HepG2 (cell line): ENCODE data around the gene EAF1. TPM values are rescaled to one million over a fixed set of nuclear protein-coding genes. Genes with fewer than 3 reads are reported as not detected.

Experiments
- ATAC-seq: fragments of 200-7000 bp; cut with Tn5 transposase; 3 replicates; pipeline ENCODE4 v1.9.1; 2020; ENCODE audit warnings: mild to moderate bottlenecking, moderate library complexity
- BruUV-seq: library from RNA; stranded (reverse); fragments of 400-500 nt; replicated peaks from 2 replicates; lab custom pipeline; 2021; lab: Mats Ljungman, UMichigan
- CTCF ChIA-PET: fragments of 300-600 bp; formaldehyde crosslinking; extraction: SDS; loops from one replicate; lab custom pipeline; 2021; ENCODE audit warnings: low total read pairs, inconsistent platforms, low intra/inter-chr PET ratio; lab: Yijun Ruan, JAX
- POLR2A ChIA-PET: fragments of 350-600 bp; sonication (Branson Sonifier 250); formaldehyde crosslinking; loops from one replicate; lab custom pipeline; 2020; ENCODE audit warnings: antibody characterized with exemption, inconsistent platforms; lab: Yijun Ruan, JAX
- DNase-seq: peaks from one replicate; pipeline ENCODE4 v3.0.0-alpha.2; 2015; ENCODE audit warnings: low spot score
- FAIRE-seq: peaks from 3 replicates; lab custom pipeline; 2011; peaks lifted over from hg19 to GRCh38; lab: Jason Lieb, UNC
- H2AFZ ChIP-seq: one replicate; pipeline ENCODE4 v1.6.1; 2011; ENCODE audit warnings: low read length, inconsistent platforms
- H3K27ac ChIP-seq: fragments of 300-600 bp; 3 replicates; pipeline ENCODE4 v1.8.0; 2011; ENCODE audit warnings: mixed run types, mild to moderate bottlenecking, mixed read lengths, low read length, inconsistent platforms; ENCODE audit not compliant: insufficient read depth; ENCODE audit errors: extremely low read length
- H3K27me3 ChIP-seq, 2 experiments: fragments of 200-600 bp in 1 of 2; 2 replicates in 1 of 2; 3 replicates in 1 of 2; pipeline versions ENCODE4 v1.6.0 to v1.8.0; 2011; ENCODE audit warnings: low read length in 2 of 2, mild to moderate bottlenecking in 2 of 2, moderate library complexity in 2 of 2, inconsistent platforms in 1 of 2; ENCODE audit not compliant: insufficient read depth in 2 of 2, control insufficient read depth in 1 of 2
- H3K36me3 ChIP-seq, 2 experiments: fragments of 200-600 bp in 1 of 2; replicated peaks in 1 of 2; 2 replicates in 1 of 2; 3 replicates in 1 of 2; pipeline versions ENCODE4 v1.5.1 to v1.8.0; 2011; ENCODE audit warnings: low read length in 2 of 2, inconsistent platforms in 1 of 2; ENCODE audit not compliant: insufficient read depth in 2 of 2, control insufficient read depth in 1 of 2
- H3K4me1 ChIP-seq: 2 replicates; pipeline ENCODE4 v1.5.1; 2012; ENCODE audit warnings: low read length, inconsistent platforms; ENCODE audit not compliant: insufficient read depth
- H3K4me2 ChIP-seq: 2 replicates; pipeline ENCODE4 v1.6.0; 2011; ENCODE audit warnings: low read depth, low read length, inconsistent platforms
- H3K4me3 ChIP-seq, 3 experiments: fragments of 200-600 bp in 1 of 3; sonication (generic), shearing (Covaris generic) in 1 of 3; replicated peaks in 1 of 3; 2 replicates each; pipeline ENCODE4 v1.5.1; 2011 to 2016; ENCODE audit warnings: low read length in 3 of 3, inconsistent platforms in 2 of 3, low read depth in 2 of 3, mild to moderate bottlenecking in 2 of 3, control low read depth in 1 of 3, mixed read lengths in 1 of 3; ENCODE audit not compliant: insufficient read depth in 1 of 3
- H3K79me2 ChIP-seq: one replicate; pipeline ENCODE4 v1.6.1; 2011; ENCODE audit warnings: low read length, inconsistent platforms; ENCODE audit not compliant: insufficient read depth
- H3K9ac ChIP-seq: 2 replicates; pipeline ENCODE4 v1.6.0; 2011; ENCODE audit warnings: mild to moderate bottlenecking, low read depth, low read length, inconsistent platforms; ENCODE audit not compliant: insufficient read depth
- H3K9me3 ChIP-seq: 2 replicates; pipeline ENCODE4 v1.5.1; 2012; ENCODE audit warnings: mild to moderate bottlenecking, low read length
- H4K20me1 ChIP-seq: 2 replicates; pipeline ENCODE4 v1.6.0; 2011; ENCODE audit warnings: inconsistent platforms, mild to moderate bottlenecking, low read length, moderate library complexity; ENCODE audit not compliant: insufficient read depth
- ARID3A ChIP-seq: IDR thresholded peaks from 2 replicates; pipeline ENCODE4 v1.6.1; 2012; ENCODE audit warnings: low read depth, low read length, improper control_type of control experiment
- HBP1 ChIP-seq: IDR thresholded peaks from 2 replicates; pipeline ENCODE4 v1.6.1; 2016; ENCODE audit warnings: low read depth, control low read depth
- HNF4G ChIP-seq, 2 experiments: sonication (generic) in 1 of 2; formaldehyde crosslinking in 1 of 2; IDR thresholded peaks; 2 replicates each; pipeline versions ENCODE4 v1.4.0 to v1.6.1; 2011 to 2020; ENCODE audit warnings: borderline replicate concordance in 2 of 2, low read depth in 2 of 2, mild to moderate bottlenecking in 2 of 2, low read length in 1 of 2, missing genetic modification reagents in 1 of 2, moderate library complexity in 1 of 2
- MYC ChIP-seq: sonication (generic); formaldehyde crosslinking; IDR thresholded peaks from 2 replicates; pipeline ENCODE4 v1.9.0; 2021; ENCODE audit warnings: missing genetic modification reagents, borderline replicate concordance
- NCOR1 ChIP-seq: fragments of 200-600 bp; sonication (generic); IDR thresholded peaks from 2 replicates; pipeline ENCODE4 v1.7.0; 2017; ENCODE audit warnings: antibody characterized with exemption, low read length, borderline replicate concordance
- SIN3B ChIP-seq: fragments of 150-350 bp; IDR thresholded peaks from 2 replicates; pipeline ENCODE4 v1.6.1; 2014; ENCODE audit warnings: low read length
- SMARCC2 ChIP-seq: fragments of 450-650 bp; IDR thresholded peaks from 2 replicates; pipeline ENCODE4 v1.6.1; 2017; ENCODE audit warnings: antibody characterized with exemption, mild to moderate bottlenecking
- TRIM24 ChIP-seq: sonication (generic); formaldehyde crosslinking; IDR thresholded peaks from 2 replicates; pipeline ENCODE4 v1.8.0; 2022; ENCODE audit warnings: mild to moderate bottlenecking, missing genetic modification reagents
- UBTF ChIP-seq: sonication (generic); formaldehyde crosslinking; IDR thresholded peaks from 2 replicates; pipeline ENCODE4 v1.4.0; 2020; ENCODE audit warnings: mild to moderate bottlenecking, missing genetic modification reagents
- ZC3H4 ChIP-seq: sonication (generic); formaldehyde crosslinking; IDR thresholded peaks from 2 replicates; pipeline ENCODE4 v1.4.0; 2020; ENCODE audit warnings: missing genetic modification reagents, borderline replicate concordance
- ZFP62 ChIP-seq: sonication (generic); formaldehyde crosslinking; IDR thresholded peaks from 2 replicates; pipeline ENCODE4 v1.4.0; 2020; ENCODE audit warnings: missing genetic modification reagents
- ZNF354B ChIP-seq: sonication (generic); formaldehyde crosslinking; IDR thresholded peaks from 2 replicates; pipeline ENCODE4 v1.8.0; 2022; ENCODE audit warnings: mild to moderate bottlenecking, missing genetic modification reagents
- ZNF484 ChIP-seq: sonication (generic); formaldehyde crosslinking; IDR thresholded peaks from 2 replicates; pipeline ENCODE4 v1.5.1; 2020; ENCODE audit warnings: mild to moderate bottlenecking, low read depth, missing genetic modification reagents, borderline replicate concordance
- ZNF678 ChIP-seq: sonication (generic); formaldehyde crosslinking; IDR thresholded peaks from 2 replicates; pipeline ENCODE4 v1.4.0; 2020; ENCODE audit warnings: mild to moderate bottlenecking, missing genetic modification reagents
- ZSCAN25 ChIP-seq: sonication (generic); formaldehyde crosslinking; IDR thresholded peaks from 2 replicates; pipeline ENCODE4 v1.8.0; 2022; ENCODE audit warnings: mild to moderate bottlenecking, missing genetic modification reagents
- ZXDC ChIP-seq: sonication (generic); formaldehyde crosslinking; IDR thresholded peaks from 2 replicates; pipeline ENCODE4 v1.5.0; 2020; ENCODE audit warnings: mild to moderate bottlenecking, missing genetic modification reagents
- WGBS: methylation state at CpG from one replicate; pipeline ENCODE4 v1.1.6; 2017; ENCODE audit warnings: low lambda C conversion rate; 5-methylcytosine and 5-hydroxymethylcytosine counted together
- in situ Hi-C: cut with HindIII; loops from 2 replicates; pipeline ENCODE4 v1.10.0; 2017; ENCODE audit warnings: low pct_unique_long_range_greater_than_20kb; ENCODE audit not compliant: extremely low pct_ligation_motif_present
- intact Hi-C: fragments of 100-400 bp; cut with micrococcal nuclease; formaldehyde crosslinking; loops from one replicate; pipeline ENCODE4 v1.10.0; 2022; ENCODE audit not compliant: unreplicated experiment
- polyA plus RNA-seq, 8 experiments: library from polyadenylated mRNA; depleted of rRNA in 3 of 8; stranded (reverse) in 7 of 8; unstranded in 1 of 8; fragments of >200 nt; fragmentation: Illumina TruSeq in 4 of 8; extraction: Trizol in 4 of 8; gene quantifications; 2 replicates each; pipeline versions ENCODE4 v1.2.1 to v1.2.3, GENCODE V29; 2011 to 2016; ENCODE audit warnings: low read depth in 4 of 8, missing spikeins in 1 of 8, mixed read lengths in 1 of 8; ENCODE audit not compliant: insufficient read depth in 1 of 8
- total RNA-seq, 5 experiments: library from RNA; depleted of rRNA; stranded (reverse); fragments of >200 nt; fragmentation: Illumina TruSeq; extraction: Trizol; gene quantifications; 2 replicates each; pipeline ENCODE4 v1.2.3, GENCODE V29; 2016; ENCODE audit warnings: low read depth in 1 of 5

EAF1 gene
- total and polyA plus RNA-seq, 2 of the 13 experiments (the other 11 are each of a cell fraction or from before 2014, with no cell fraction given), result 8.1 to 30.0 TPM

- TF ChIP-seq ZNF484 (CRISPR knock-in tag) (no peak), ZSCAN25 (no peak), ZNF678 (no peak)
- TF ChIP-seq, all 625 proteins: peak for 0
These were observed 12.1 kb downstream of the EAF1 start (continued) for GRCh38 chr3:15439476-15439875.

- FAIRE-seq (no peak), ATAC-seq (no peak), DNase-seq (no peak)
- in situ Hi-C loops, result no loop called here
- Histone ChIP-seq H3K27ac (no peak overlapping the region), H3K4me1 (no peaks in the 10 kb centered on the region), H3K79me2 (no peaks in the 10 kb centered on the region), H3K36me3 (peaks cover 13 to 60% of the 10 kb centered on the region in 2 experiments), H3K4me2 (no peak overlapping the region), H4K20me1 (no peaks in the 10 kb centered on the region; the same call in 1 of the 2 replicates), H3K9ac (no peak overlapping the region), H2AFZ (no peak overlapping the region), H3K9me3 (no peaks in the 10 kb centered on the region), H3K27me3 (no peaks in the 10 kb centered on the region), H3K4me3 (no peak overlapping the region)
- 100% methylated on average over 4 of the region's 4 CpGs for WGBS
- CTCF ChIA-PET, result no interaction called here
- BruUV-seq, result no TSS peak
- intact Hi-C loops, result no loop called here
- POLR2A ChIA-PET, result interaction anchor here (0.7 kb wide), 1 partner anchor 15 kb away, joined by 4 read pairs; no protein-coding TSS in a partner anchor
- TF ChIP-seq TRIM24 (CRISPR knock-in tag), result no peak
- no peak for TF ChIP-seq HNF4G (IDR thresholded peaks at IDR 0.05; ENCODE audit: borderline replicate concordance, low read depth, low read length)
- TF ChIP-seq HNF4G (CRISPR knock-in tag; IDR thresholded peaks at IDR 0.05; ENCODE audit: borderline replicate concordance, low read depth), result no peak
- no peak for TF ChIP-seq ARID3A
- TF ChIP-seq SMARCC2, result no peak
- TF ChIP-seq NCOR1, result no peak
- TF ChIP-seq SIN3B, result no peak
- no peak for TF ChIP-seq UBTF (CRISPR knock-in tag)
- TF ChIP-seq ZXDC, result no peak
- no peak for TF ChIP-seq ZNF354B (CRISPR knock-in tag)
- no peak for TF ChIP-seq ZFP62
- no peak for TF ChIP-seq MYC (CRISPR knock-in tag)
- TF ChIP-seq ZC3H4 (CRISPR knock-in tag), result no peak
- TF ChIP-seq HBP1, result no peak
These were observed 13.5 kb downstream of the EAF1 start for GRCh38 chr3:15440891-15441290.
